ENCODE results near the gene GYPE.
"Not testable (repeated sequence)": the region's sequence is repeated elsewhere in the genome, so short reads cannot be mapped to it uniquely, and the experiment has no call there.

DNA sequence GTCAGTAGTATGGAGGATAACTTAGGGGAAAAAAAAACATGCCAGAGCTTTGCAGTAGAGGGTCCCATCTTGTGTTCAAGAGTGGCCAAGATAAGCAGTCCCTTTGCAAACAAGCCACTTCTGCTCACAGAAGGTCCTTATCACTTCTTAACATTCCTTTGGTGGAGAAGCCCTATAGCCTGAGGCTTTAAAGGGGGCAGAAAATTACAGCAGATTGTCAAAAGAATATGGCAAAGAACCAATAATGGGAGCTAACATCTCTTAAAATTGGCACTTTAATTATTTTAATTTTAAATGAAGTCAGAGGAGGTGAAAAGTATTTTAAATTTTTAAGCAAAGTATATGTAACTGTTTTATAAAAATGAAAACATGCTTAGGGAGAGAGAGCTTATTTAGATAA, 20.4 kb downstream of the GYPE start:
- TF ChIP-seq, protein P1, sequence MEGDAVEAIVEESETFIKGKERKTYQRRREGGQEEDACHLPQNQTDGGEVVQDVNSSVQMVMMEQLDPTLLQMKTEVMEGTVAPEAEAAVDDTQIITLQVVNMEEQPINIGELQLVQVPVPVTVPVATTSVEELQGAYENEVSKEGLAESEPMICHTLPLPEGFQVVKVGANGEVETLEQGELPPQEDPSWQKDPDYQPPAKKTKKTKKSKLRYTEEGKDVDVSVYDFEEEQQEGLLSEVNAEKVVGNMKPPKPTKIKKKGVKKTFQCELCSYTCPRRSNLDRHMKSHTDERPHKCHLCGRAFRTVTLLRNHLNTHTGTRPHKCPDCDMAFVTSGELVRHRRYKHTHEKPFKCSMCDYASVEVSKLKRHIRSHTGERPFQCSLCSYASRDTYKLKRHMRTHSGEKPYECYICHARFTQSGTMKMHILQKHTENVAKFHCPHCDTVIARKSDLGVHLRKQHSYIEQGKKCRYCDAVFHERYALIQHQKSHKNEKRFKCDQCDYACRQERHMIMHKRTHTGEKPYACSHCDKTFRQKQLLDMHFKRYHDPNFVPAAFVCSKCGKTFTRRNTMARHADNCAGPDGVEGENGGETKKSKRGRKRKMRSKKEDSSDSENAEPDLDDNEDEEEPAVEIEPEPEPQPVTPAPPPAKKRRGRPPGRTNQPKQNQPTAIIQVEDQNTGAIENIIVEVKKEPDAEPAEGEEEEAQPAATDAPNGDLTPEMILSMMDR (IDR thresholded peaks at IDR 0.05), result not testable (repeated sequence)
- not testable (repeated sequence) for TF ChIP-seq POLR2AphosphoS5, POLR2A (IDR thresholded peaks at IDR 0.05)

All from sigmoid colon (tissue), 4 donors.